ENCODE results near the gene SLC2A8. TPM values are rescaled to one million over a fixed set of nuclear protein-coding genes. Genes with fewer than 3 reads are reported as not detected.

SLC2A8 gene
- total and polyA plus RNA-seq, 4 donors = 15.7 to 32.3 (median 24.3) TPM

- Histone ChIP-seq H3K4me3 (ENCODE audit: low read depth, low read length) (no peak overlapping the region), H3K27me3 (ENCODE audit: control insufficient read depth, insufficient read depth, low read length) (no peaks in the 10 kb centered on the region), H3K4me1 (ENCODE audit: control insufficient read depth, insufficient read depth, low read length) (peaks cover 17% of the 10 kb centered on the region), H3K36me3 (ENCODE audit: control insufficient read depth, insufficient read depth, low read length) (peaks cover 35% of the 10 kb centered on the region), H3K9me3 (ENCODE audit: control insufficient read depth, insufficient read depth, low read length) (no peaks in the 10 kb centered on the region), H3K27ac (ENCODE audit: low read depth, low read length) (no peak overlapping the region)
- no peak for DNase-seq (ENCODE audit: low read depth in 4 of 6, low spot score in 6 of 6)
- WGBS (ENCODE audit: insufficient coverage) = 73% methylated on average over 1 of the region's 4 CpGs
These were observed 7.4 kb upstream of the SLC2A8 start for GRCh38 chr9:127389381-127390247.

DNA sequence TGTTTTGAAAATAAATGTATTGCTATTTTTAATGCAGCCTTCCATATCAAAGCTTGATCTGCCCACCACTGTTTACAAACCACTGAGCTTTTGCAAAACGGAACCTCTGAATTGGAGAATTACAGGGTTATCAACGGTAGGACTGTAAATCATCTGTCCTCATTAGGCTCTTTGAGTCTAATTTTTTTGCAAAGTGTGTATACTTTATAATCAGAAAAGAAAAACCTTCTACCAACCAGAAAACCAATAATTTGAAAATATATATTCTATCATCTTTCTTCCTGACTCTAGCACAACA is 6.8 kb upstream of the SLC2A8 start:
- Histone ChIP-seq H3K4me3 (ENCODE audit: low read depth, low read length) (no peak overlapping the region), H3K27ac (ENCODE audit: low read depth, low read length) (no peak overlapping the region), H3K36me3 (ENCODE audit: control insufficient read depth, insufficient read depth, low read length) (peaks cover 30% of the 10 kb centered on the region), H3K4me1 (ENCODE audit: control insufficient read depth, insufficient read depth, low read length) (peaks cover 12% of the 10 kb centered on the region), H3K9me3 (ENCODE audit: control insufficient read depth, insufficient read depth, low read length) (no peaks in the 10 kb centered on the region), H3K27me3 (ENCODE audit: control insufficient read depth, insufficient read depth, low read length) (no peaks in the 10 kb centered on the region)
- no peak for DNase-seq (ENCODE audit: low read depth in 4 of 6, low spot score in 6 of 6)
- WGBS (ENCODE audit: insufficient coverage) = no CpG with 5 or more reads among the region's 2 CpGs

GRCh38 chr9:127390563-127390962 is 6.4 kb upstream of the SLC2A8 start:
- Histone ChIP-seq H3K27me3 (ENCODE audit: control insufficient read depth, insufficient read depth, low read length) (no peaks in the 10 kb centered on the region), H3K27ac (ENCODE audit: low read depth, low read length) (no peak overlapping the region), H3K9me3 (ENCODE audit: control insufficient read depth, insufficient read depth, low read length) (no peaks in the 10 kb centered on the region), H3K4me1 (ENCODE audit: control insufficient read depth, insufficient read depth, low read length) (peaks cover 9% of the 10 kb centered on the region), H3K36me3 (ENCODE audit: control insufficient read depth, insufficient read depth, low read length) (peaks cover 30% of the 10 kb centered on the region), H3K4me3 (ENCODE audit: low read depth, low read length) (no peak overlapping the region)
- DNase-seq (ENCODE audit: low read depth in 4 of 6, low spot score in 6 of 6) = no peak
- 64% methylated on average over 5 of the region's 5 CpGs for WGBS (ENCODE audit: insufficient coverage)

GRCh38 chr9:127392166-127392565 is 4.8 kb upstream of the SLC2A8 start:
- Histone ChIP-seq H3K27ac (ENCODE audit: low read depth, low read length) (no peak overlapping the region), H3K4me3 (ENCODE audit: low read depth, low read length) (no peak overlapping the region)
- 87% methylated on average over 5 of the region's 5 CpGs for WGBS (ENCODE audit: insufficient coverage)

DNA sequence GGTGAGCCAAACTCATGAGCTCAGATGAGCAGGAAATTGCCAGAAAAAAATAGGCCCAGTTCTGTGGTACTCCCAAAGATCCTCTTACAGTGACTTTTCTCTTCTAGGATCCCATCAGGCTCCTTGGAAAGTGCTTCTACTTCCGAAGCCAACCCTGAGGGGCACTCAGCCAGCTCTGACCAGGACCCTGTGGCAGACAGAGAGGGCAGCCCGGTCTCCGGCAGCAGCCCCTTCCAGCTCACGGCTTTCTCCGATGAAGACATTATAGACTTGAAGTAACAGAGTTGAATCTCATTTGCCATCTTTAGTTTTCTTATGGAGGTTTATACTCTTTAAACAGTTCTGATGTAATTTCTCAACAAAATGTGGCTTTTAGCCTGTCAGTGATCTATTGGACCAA is 4.0 kb upstream of the SLC2A8 start:
- Histone ChIP-seq H3K27me3 (ENCODE audit: control insufficient read depth, insufficient read depth, low read length) (no peaks in the 10 kb centered on the region), H3K27ac (ENCODE audit: low read depth, low read length) (no peak overlapping the region)
- WGBS (ENCODE audit: insufficient coverage) = 84% methylated on average over 4 of the region's 5 CpGs

More at GRCh38 chr9:127392166-127392565, 4.8 kb upstream of the SLC2A8 start:
- Histone ChIP-seq H3K36me3 (ENCODE audit: control insufficient read depth, insufficient read depth, low read length) (peaks cover 26% of the 10 kb centered on the region), H3K9me3 (ENCODE audit: control insufficient read depth, insufficient read depth, low read length) (no peaks in the 10 kb centered on the region), H3K4me1 (ENCODE audit: control insufficient read depth, insufficient read depth, low read length) (peaks cover 15% of the 10 kb centered on the region), H3K27me3 (ENCODE audit: control insufficient read depth, insufficient read depth, low read length) (no peaks in the 10 kb centered on the region)
- DNase-seq (ENCODE audit: low read depth in 4 of 6, low spot score in 6 of 6) = no peak

GRCh38 chr9:127393645-127394044 is 3.3 kb upstream of the SLC2A8 start:
- Histone ChIP-seq H3K9me3 (ENCODE audit: control insufficient read depth, insufficient read depth, low read length) (no peaks in the 10 kb centered on the region), H3K4me3 (ENCODE audit: low read depth, low read length) (no peak overlapping the region), H3K4me1 (ENCODE audit: control insufficient read depth, insufficient read depth, low read length) (peaks cover 20% of the 10 kb centered on the region), H3K27ac (ENCODE audit: low read depth, low read length) (no peak overlapping the region), H3K36me3 (ENCODE audit: control insufficient read depth, insufficient read depth, low read length) (peaks cover 26% of the 10 kb centered on the region), H3K27me3 (ENCODE audit: control insufficient read depth, insufficient read depth, low read length) (no peaks in the 10 kb centered on the region)
- no CpG with 5 or more reads among the region's 2 CpGs for WGBS (ENCODE audit: insufficient coverage)
- DNase-seq (ENCODE audit: low read depth in 4 of 6, low spot score in 6 of 6) = no peak

More for the DNA sequence above, 4.0 kb upstream of the SLC2A8 start:
- Histone ChIP-seq H3K36me3 (ENCODE audit: control insufficient read depth, insufficient read depth, low read length) (peaks cover 26% of the 10 kb centered on the region), H3K4me1 (ENCODE audit: control insufficient read depth, insufficient read depth, low read length) (peaks cover 15% of the 10 kb centered on the region), H3K9me3 (ENCODE audit: control insufficient read depth, insufficient read depth, low read length) (no peaks in the 10 kb centered on the region), H3K4me3 (ENCODE audit: low read depth, low read length) (no peak overlapping the region)
- no peak for DNase-seq (ENCODE audit: low read depth in 4 of 6, low spot score in 6 of 6)

DNA sequence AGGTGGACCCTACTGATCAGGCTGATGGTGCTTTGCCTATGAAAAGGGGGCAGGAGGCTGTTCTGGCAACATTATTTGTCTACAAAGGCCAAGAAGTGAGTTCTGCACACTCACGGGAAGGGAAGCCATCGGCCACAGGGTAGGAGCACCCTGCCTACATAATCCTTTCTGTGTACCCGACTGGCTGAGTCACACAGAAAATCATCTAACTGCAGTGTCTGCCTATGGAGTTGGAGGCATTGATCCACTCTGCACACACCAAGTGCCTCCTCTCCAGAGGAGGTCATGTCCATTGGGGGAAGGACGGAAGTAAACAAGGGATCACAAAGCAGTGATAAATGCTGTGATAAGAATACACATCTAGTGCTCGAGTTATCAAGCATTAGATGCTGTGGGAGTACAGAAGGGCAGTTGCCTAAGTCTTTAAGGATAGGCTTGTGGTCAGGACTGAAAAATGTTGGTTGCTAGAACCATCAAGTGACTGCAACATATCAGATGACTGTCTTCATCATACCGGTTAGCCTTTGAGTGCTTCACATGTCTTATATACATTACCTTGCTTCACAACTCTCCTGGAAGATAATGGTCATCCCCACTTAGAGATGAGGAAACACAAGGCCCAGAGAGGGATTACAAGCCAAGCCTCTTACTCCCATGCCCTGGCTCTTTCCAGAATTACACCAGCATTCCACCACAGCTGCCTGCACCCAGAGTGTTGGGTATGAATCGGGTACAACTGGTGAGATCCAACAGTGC is 1.3 kb upstream of the SLC2A8 start:
- 92% methylated on average over 6 of the region's 7 CpGs for WGBS (ENCODE audit: insufficient coverage)
- Histone ChIP-seq H3K4me1 (ENCODE audit: control insufficient read depth, insufficient read depth, low read length) (peaks cover 30% of the 10 kb centered on the region), H3K4me3 (ENCODE audit: low read depth, low read length) (peak overlapping the region; percentile 58), H3K27me3 (ENCODE audit: control insufficient read depth, insufficient read depth, low read length) (no peaks in the 10 kb centered on the region), H3K27ac (ENCODE audit: low read depth, low read length) (no peak overlapping the region), H3K36me3 (ENCODE audit: control insufficient read depth, insufficient read depth, low read length) (peaks cover 36% of the 10 kb centered on the region), H3K9me3 (ENCODE audit: control insufficient read depth, insufficient read depth, low read length) (no peaks in the 10 kb centered on the region)
- no peak for DNase-seq (ENCODE audit: low read depth in 4 of 6, low spot score in 6 of 6)

GRCh38 chr9:127396253-127396807 is 639 bp upstream of the SLC2A8 start:
- Histone ChIP-seq H3K36me3 (ENCODE audit: control insufficient read depth, insufficient read depth, low read length) (peaks cover 35% of the 10 kb centered on the region), H3K4me1 (ENCODE audit: control insufficient read depth, insufficient read depth, low read length) (peaks cover 30% of the 10 kb centered on the region), H3K4me3 (ENCODE audit: low read depth, low read length) (peak overlapping the region; percentile 58), H3K27me3 (ENCODE audit: control insufficient read depth, insufficient read depth, low read length) (no peaks in the 10 kb centered on the region), H3K9me3 (ENCODE audit: control insufficient read depth, insufficient read depth, low read length) (no peaks in the 10 kb centered on the region), H3K27ac (ENCODE audit: low read depth, low read length) (peak overlapping the region; percentile 54)
- DNase-seq (ENCODE audit: low read depth in 4 of 6, low spot score in 6 of 6) = no peak
- 2% methylated on average over 24 of the region's 27 CpGs for WGBS (ENCODE audit: insufficient coverage)

DNA sequence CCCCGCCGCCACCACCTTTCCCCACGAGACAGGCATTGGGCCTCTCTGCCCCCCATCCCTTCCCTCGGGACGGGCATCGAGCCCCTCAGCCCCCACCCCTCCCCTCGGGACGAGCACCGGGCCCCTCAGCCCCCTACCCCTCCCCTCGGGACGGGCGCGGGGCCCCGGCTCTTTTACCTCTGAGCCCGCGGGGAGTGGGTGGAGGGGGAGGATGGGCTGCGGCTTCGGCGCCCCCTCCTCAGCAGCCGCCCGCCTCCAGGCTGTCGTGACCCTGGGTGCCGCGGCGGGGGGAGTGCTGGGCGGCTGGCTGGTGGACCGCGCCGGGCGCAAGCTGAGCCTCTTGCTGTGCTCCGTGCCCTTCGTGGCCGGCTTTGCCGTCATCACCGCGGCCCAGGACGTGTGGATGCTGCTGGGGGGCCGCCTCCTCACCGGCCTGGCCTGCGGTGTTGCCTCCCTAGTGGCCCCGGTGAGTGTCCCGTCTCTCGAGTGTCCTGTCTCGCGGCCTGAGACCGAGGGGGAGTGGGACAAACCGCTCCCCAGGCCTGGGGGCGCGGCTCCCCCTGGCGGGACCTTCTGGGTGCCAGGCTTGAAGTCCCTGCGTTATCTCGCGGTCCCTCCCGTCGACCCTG is 791 bp downstream of the SLC2A8 start:
- under 1% methylated on average over 39 of the region's 55 CpGs for WGBS (ENCODE audit: insufficient coverage)
- Histone ChIP-seq H3K27me3 (ENCODE audit: control insufficient read depth, insufficient read depth, low read length) (no peaks in the 10 kb centered on the region), H3K4me3 (ENCODE audit: low read depth, low read length) (peak overlapping the region; percentile 48), H3K9me3 (ENCODE audit: control insufficient read depth, insufficient read depth, low read length) (no peaks in the 10 kb centered on the region), H3K27ac (ENCODE audit: low read depth, low read length) (peak overlapping the region; percentile 69), H3K36me3 (ENCODE audit: control insufficient read depth, insufficient read depth, low read length) (peaks cover 30% of the 10 kb centered on the region), H3K4me1 (ENCODE audit: control insufficient read depth, insufficient read depth, low read length) (peaks cover 30% of the 10 kb centered on the region)
- DNase-seq (ENCODE audit: low read depth in 4 of 6, low spot score in 6 of 6) = peak in 2 of 6 donors; percentile 57 to 69
